Loucy (cell line): ENCODE measurements around the gene C20orf173.

Experiments
- EZH2phosphoT487 ChIP-seq: fragments of 200-600 bp; IDR thresholded peaks from 2 replicates; pipeline ENCODE4 v1.6.1; 2018; ENCODE audit warnings: antibody characterized with exemption, mild to moderate bottlenecking, moderate library complexity, borderline replicate concordance
- TF ChIP-seq, protein P1 (sequence below): fragments of 200-600 bp; sonication (generic); conservative IDR thresholded peaks from 2 replicates; pipeline ENCODE4 v1.5.1; 2014; ENCODE audit warnings: mild to moderate bottlenecking, antibody characterized with exemption, low read length

DNA sequence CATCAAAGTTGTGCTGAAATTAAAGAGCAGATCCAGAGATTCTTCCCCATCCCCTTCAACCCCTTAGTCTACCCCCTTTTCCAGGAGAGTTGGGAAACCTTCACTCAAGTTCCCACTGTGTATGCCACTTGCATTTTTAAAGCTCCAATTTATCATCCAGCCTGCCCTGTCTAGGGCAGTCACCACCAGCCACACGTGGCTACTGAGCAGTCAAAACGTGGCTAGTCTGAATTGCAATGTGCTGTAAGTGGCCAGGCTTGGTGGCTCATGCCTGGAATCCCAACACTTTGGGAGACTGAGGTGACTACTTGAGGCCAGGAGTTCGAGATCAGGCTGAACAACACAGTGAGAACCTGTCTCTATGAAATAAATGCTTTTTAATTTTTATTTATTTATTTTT is 47.4 kb upstream of the C20orf173 start:
- TF ChIP-seq, protein P1, sequence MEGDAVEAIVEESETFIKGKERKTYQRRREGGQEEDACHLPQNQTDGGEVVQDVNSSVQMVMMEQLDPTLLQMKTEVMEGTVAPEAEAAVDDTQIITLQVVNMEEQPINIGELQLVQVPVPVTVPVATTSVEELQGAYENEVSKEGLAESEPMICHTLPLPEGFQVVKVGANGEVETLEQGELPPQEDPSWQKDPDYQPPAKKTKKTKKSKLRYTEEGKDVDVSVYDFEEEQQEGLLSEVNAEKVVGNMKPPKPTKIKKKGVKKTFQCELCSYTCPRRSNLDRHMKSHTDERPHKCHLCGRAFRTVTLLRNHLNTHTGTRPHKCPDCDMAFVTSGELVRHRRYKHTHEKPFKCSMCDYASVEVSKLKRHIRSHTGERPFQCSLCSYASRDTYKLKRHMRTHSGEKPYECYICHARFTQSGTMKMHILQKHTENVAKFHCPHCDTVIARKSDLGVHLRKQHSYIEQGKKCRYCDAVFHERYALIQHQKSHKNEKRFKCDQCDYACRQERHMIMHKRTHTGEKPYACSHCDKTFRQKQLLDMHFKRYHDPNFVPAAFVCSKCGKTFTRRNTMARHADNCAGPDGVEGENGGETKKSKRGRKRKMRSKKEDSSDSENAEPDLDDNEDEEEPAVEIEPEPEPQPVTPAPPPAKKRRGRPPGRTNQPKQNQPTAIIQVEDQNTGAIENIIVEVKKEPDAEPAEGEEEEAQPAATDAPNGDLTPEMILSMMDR, result no peak
- TF ChIP-seq EZH2phosphoT487, result no peak
